T-helper 17 cell (primary cell): ENCODE measurements around the gene GNA15. TPM values are rescaled to one million over a fixed set of nuclear protein-coding genes. Genes with fewer than 3 reads are reported as not detected.
"Not testable (repeated sequence)": the region's sequence is repeated elsewhere in the genome, so short reads cannot be mapped to it uniquely, and the experiment has no call there.

Source experiments
- ATAC-seq: fragments of 150-1000 bp; cut with Tn5 transposase; 2 replicates; pipeline ENCODE4 v1.10.0; 2021; ENCODE audit warnings: mild to moderate bottlenecking, moderate library complexity
- DNase-seq, 3 donors: peaks; one replicate each; pipeline versions ENCODE4 v3.0.0 to v3.0.0-alpha.2; 2020 to 2021
- H3K9me3 ChIP-seq: one replicate; pipeline ENCODE4 v1.7.0; 2013; ENCODE audit warnings: low read length, mild to moderate bottlenecking; ENCODE audit not compliant: control insufficient read depth, poor library complexity, severe bottlenecking
- H3K27ac Mint-ChIP-seq: one replicate; pipeline ENCODE4 v1.8.0; 2022; ENCODE audit warnings: mild to moderate bottlenecking, moderate library complexity, mixed read lengths
- H3K27me3 Mint-ChIP-seq: one replicate; pipeline ENCODE4 v1.8.0; 2022; ENCODE audit warnings: mixed read lengths
- H3K36me3 Mint-ChIP-seq: one replicate; pipeline ENCODE4 v1.8.0; 2022; ENCODE audit warnings: low read depth, mixed read lengths
- H3K4me1 Mint-ChIP-seq: one replicate; pipeline ENCODE4 v1.8.0; 2022; ENCODE audit warnings: mild to moderate bottlenecking, mixed read lengths
- H3K4me3 Mint-ChIP-seq: one replicate; pipeline ENCODE4 v1.8.0; 2022; ENCODE audit warnings: mild to moderate bottlenecking, moderate library complexity, mixed read lengths
- total RNA-seq, 4 donors: library from RNA in 2 of 4; stranded (reverse) in 2 of 4; gene quantifications; one replicate each; pipeline ENCODE4 v1.2.3 and lab custom pipeline; 2022 to 2026

GNA15 gene
- total RNA-seq, 2 donors from 2014 or later, result 28.7 to 54.1 TPM

DNA sequence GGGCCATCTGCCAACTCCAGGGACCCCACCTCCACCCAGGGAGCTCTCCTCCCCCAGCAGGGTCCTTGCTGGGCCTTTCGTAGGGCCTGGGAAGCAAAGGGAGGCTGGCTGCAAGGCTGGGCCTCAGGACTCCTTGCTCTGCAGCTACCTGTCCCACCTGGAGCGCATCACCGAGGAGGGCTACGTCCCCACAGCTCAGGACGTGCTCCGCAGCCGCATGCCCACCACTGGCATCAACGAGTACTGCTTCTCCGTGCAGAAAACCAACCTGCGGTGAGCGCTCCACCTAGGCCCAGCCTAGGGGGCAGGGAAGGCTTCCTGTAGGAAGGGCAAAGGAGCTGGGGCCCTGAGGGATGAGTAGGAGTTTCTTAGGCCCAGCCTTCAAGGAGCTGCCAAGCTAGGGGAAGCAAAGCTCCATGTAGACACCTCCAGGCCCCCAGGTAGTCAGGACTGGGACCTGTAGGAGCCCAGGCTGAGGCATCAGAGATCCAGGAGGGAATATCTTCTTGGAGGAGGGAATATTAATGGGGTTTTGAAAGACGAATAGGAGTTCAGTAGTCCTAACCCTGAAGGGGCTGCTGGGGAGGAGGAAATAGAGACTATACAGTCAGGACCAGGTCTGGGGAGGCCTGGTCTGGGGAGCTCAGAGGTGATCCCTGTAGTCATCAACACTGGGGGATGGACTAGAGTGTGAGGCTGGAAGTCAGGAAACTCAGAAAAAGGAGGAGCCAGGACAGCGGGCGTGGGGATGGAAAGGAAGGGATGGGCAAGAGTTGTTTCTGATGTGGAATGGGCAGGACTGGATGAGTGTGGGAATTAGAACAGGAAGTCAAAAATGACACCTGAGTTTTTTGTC lies 16.0 kb downstream of the GNA15 start:
- Mint-ChIP-seq H3K4me1 (peaks cover 14% of the 10 kb centered on the region), H3K4me3 (no peak overlapping the region), H3K27ac (no peak overlapping the region), H3K27me3 (no peaks in the 10 kb centered on the region), H3K36me3 (peaks cover 10% of the 10 kb centered on the region)
- no peak for DNase-seq
- H3K9me3 ChIP-seq, result no peaks in the 10 kb centered on the region
- ATAC-seq, result no peak

GRCh38 chr19:3152419-3152780 lies 16.6 kb downstream of the GNA15 start:
- no peak for DNase-seq
- no peak overlapping the region for H3K4me3 Mint-ChIP-seq
- no peak for ATAC-seq
- H3K4me1 Mint-ChIP-seq, result peaks cover 12% of the 10 kb centered on the region
- H3K27ac Mint-ChIP-seq, result no peak overlapping the region
- no peaks in the 10 kb centered on the region for H3K9me3 ChIP-seq
- no peaks in the 10 kb centered on the region for H3K27me3 Mint-ChIP-seq
- H3K36me3 Mint-ChIP-seq, result peaks cover 10% of the 10 kb centered on the region

GRCh38 chr19:3153286-3154230 lies 17.7 kb downstream of the GNA15 start:
- no peak for DNase-seq
- Mint-ChIP-seq H3K27me3 (no peaks in the 10 kb centered on the region), H3K36me3 (peaks cover 10% of the 10 kb centered on the region), H3K4me1 (peaks cover 12% of the 10 kb centered on the region), H3K4me3 (no peak overlapping the region), H3K27ac (no peak overlapping the region)
- ATAC-seq, result no peak
- H3K9me3 ChIP-seq, result no peaks in the 10 kb centered on the region

DNA sequence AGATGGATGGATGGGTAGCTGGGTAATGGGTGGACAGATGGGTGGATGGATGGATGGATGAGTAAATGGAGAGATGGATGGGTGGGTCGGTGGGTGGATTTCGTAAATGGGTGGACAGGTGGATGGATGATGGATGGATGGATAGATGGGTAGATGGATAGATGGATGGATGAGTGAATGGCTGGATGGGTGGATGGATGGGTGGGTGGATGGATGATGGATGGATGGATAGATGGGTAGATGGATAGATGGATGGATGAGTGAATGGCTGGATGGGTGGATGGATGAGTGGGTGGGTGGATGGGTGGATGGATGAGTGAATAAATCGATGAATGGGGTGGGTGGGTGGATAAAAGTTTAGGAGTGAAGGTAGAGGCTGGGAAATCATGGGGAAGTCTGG lies 18.6 kb downstream of the GNA15 start:
- DNase-seq, H3K27ac Mint-ChIP-seq, H3K27me3 Mint-ChIP-seq, H3K9me3 ChIP-seq, H3K36me3 Mint-ChIP-seq, H3K4me3 Mint-ChIP-seq, ATAC-seq: not testable (repeated sequence)
- peaks cover 12% of the 10 kb centered on the region for H3K4me1 Mint-ChIP-seq

DNA sequence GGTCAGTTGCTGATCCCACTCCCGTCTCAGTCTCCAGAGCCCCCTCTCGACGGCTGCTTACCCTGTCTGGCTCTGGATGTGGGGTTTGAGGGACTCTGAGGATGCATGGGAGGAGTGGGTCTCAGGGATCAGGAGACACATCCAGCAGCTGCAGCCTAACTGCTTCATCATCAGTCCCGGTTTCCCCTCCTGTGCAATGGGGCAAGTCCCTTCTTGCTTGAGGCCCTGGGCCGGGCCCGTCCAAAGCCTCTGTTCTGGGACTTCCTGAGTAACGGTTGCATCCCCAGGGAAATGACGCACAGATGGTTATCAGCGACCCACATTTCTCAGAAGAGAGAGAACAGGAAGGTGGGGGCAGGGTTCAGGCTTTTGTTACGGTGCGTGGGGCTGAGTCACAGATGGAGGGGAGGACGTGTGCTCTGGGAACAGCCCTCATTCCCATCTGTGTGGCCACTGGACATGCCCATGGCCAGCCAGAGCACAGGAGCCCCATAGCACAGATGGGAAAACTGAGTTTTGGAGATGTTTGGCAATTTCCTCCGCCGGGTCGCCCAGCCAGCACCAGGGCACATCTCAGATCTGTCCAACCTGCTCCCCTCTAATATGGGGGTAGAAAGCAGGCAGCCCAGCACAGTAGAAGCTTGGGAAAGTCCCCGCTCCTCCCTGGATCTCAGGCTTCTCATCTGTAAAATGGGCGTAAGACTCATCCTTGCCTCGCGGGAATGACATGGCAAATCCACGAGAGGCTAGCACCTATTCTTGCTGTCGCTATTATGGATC lies 19.3 kb downstream of the GNA15 start:
- DNase-seq, result peak; percentile 69 to 82 (median 74)
- no peak overlapping the region for H3K27ac Mint-ChIP-seq
- no peak overlapping the region for H3K4me3 Mint-ChIP-seq

GRCh38 chr19:3157096-3157845 lies 21.4 kb downstream of the GNA15 start:
- Mint-ChIP-seq H3K27ac (peak overlapping the region; percentile 79), H3K4me3 (no peak overlapping the region), H3K27me3 (no peaks in the 10 kb centered on the region), H3K4me1 (peaks cover 12% of the 10 kb centered on the region), H3K36me3 (peaks cover 7% of the 10 kb centered on the region)
- no peak for DNase-seq
- no peaks in the 10 kb centered on the region for H3K9me3 ChIP-seq
- no peak for ATAC-seq

More for the DNA sequence above, 19.3 kb downstream of the GNA15 start:
- H3K36me3 Mint-ChIP-seq, result peaks cover 5% of the 10 kb centered on the region
- H3K9me3 ChIP-seq, result no peaks in the 10 kb centered on the region
- H3K4me1 Mint-ChIP-seq, result peaks cover 8% of the 10 kb centered on the region
- H3K27me3 Mint-ChIP-seq, result no peaks in the 10 kb centered on the region
- peak; percentile 95 for ATAC-seq

DNA sequence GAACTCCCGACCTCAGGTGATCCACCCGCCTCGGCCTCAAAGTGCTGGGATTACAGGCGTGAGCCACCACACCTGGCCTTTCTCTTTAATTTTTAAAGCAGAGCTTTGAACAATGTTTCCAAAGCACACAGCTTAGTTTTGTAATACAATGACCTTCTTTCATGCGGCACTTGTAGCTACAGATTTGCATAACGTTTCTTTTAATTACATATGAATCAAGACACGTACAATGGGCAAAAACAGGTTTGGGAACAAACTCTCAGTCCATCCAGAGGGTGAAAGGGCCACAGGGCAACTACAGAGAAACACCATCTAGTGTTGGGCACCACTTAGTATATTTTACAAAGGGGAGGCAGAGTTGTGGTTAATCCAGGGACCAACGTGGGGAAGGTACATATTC lies 23.7 kb downstream of the GNA15 start:
- peak overlapping the region; percentile 79 for H3K27ac Mint-ChIP-seq
- H3K4me1 Mint-ChIP-seq, result peaks cover 19% of the 10 kb centered on the region
- ATAC-seq (no peak), DNase-seq (no peak)
- H3K27me3 Mint-ChIP-seq, result no peaks in the 10 kb centered on the region
- peaks cover 7% of the 10 kb centered on the region for H3K36me3 Mint-ChIP-seq
- H3K9me3 ChIP-seq, result no peaks in the 10 kb centered on the region
- H3K4me3 Mint-ChIP-seq, result peak overlapping the region; percentile 31

DNA sequence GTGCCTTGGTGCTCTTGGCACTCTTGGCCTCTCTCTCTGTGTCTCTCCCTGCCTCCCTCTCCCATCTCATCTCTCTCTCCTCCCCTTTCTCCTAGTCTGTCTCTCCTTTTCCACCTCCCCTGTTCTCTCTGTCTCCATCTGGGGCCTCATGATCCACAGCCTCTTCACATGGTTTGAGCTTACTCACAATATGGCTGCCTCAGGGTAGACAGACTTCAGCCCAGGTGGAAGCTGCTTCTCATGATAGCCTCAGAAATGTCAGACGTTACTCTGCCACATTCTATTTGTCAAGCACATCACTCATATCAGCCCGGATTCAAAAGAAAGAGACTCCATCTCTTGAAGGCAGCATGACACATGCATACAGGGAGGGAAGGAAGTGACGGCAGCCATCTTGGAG lies 24.4 kb downstream of the GNA15 start:
- Mint-ChIP-seq H3K36me3 (peaks cover 5% of the 10 kb centered on the region), H3K4me3 (no peak overlapping the region), H3K4me1 (peaks cover 19% of the 10 kb centered on the region), H3K27ac (peak overlapping the region; percentile 54), H3K27me3 (no peaks in the 10 kb centered on the region)
- no peak for DNase-seq
- H3K9me3 ChIP-seq, result no peaks in the 10 kb centered on the region
- ATAC-seq, result no peak

DNA sequence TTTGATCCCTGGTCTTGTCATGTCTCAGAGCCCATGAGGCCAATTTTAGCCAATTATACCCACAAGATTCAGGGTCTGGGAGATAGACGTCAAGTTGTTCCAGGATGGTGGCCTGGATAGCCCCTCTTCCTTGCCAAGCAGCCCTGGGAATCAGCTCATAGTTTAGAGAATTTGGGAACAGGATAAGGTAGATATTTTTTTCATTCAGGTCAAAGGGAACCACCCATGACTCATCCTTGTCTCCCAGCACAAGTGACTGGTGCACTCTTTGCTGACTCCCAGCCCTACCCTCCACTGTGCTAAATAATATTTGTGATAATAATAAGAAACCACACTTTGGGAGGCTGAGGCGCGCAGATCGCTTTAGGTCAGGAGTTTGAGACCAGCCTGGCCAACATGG lies 25.6 kb downstream of the GNA15 start:
- Mint-ChIP-seq H3K4me3 (no peak overlapping the region), H3K27me3 (no peaks in the 10 kb centered on the region), H3K36me3 (peaks cover 4% of the 10 kb centered on the region), H3K4me1 (peaks cover 16% of the 10 kb centered on the region), H3K27ac (peak overlapping the region; percentile 54)
- no peaks in the 10 kb centered on the region for H3K9me3 ChIP-seq
- ATAC-seq (no peak), DNase-seq (no peak)

DNA sequence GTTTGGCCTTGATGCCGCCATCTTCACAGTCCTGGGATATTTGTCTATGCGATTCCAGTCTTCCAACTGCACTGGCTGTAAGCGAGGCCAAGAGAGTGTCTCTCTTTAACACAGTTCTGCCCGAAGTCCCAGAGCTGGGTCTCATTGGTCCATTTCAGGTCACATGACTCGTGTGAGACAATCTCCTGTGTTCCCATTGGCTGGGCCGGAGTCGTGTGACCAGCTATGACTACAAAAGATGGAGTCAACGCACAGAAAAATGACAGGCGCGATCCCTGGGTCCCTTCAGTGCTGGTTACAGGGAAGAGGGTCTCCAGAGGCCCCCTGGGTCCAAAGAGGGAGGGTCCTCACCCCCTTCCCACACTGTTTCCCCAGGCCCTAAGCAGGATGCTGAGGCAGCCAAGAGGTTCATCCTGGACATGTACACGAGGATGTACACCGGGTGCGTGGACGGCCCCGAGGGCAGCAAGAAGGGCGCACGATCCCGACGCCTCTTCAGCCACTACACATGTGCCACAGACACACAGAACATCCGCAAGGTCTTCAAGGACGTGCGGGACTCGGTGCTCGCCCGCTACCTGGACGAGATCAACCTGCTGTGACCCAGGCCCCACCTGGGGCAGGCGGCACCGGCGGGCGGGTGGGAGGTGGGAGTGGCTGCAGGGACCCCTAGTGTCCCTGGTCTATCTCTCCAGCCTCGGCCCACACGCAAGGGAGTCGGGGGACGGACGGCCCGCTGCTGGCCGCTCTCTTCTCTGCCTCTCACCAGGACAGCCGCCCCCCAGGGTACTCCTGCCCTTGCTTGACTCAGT lies 26.8 kb downstream of the GNA15 start:
- Mint-ChIP-seq H3K27ac (peak overlapping the region; percentile 76), H3K4me3 (no peak overlapping the region), H3K4me1 (peaks cover 16% of the 10 kb centered on the region), H3K36me3 (peaks cover 4% of the 10 kb centered on the region), H3K27me3 (no peaks in the 10 kb centered on the region)
- no peak for DNase-seq
- peak; percentile 10 for ATAC-seq
- no peaks in the 10 kb centered on the region for H3K9me3 ChIP-seq

DNA sequence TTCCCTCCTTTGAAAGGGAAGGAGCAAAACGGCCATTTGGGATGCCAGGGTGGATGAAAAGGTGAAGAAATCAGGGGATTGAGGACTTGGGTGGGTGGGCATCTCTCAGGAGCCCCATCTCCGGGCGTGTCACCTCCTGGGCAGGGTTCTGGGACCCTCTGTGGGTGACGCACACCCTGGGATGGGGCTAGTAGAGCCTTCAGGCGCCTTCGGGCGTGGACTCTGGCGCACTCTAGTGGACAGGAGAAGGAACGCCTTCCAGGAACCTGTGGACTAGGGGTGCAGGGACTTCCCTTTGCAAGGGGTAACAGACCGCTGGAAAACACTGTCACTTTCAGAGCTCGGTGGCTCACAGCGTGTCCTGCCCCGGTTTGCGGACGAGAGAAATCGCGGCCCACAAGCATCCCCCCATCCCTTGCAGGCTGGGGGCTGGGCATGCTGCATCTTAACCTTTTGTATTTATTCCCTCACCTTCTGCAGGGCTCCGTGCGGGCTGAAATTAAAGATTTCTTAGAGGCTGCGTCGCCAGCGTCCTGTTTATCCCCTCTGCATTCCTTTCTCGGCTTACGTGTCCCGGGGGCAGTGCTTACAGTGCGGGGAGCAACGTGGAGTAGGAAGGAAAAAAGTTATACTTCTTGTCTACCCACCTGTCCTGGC lies 27.5 kb downstream of the GNA15 start:
- Mint-ChIP-seq H3K27me3 (no peaks in the 10 kb centered on the region), H3K4me3 (no peak overlapping the region), H3K36me3 (peaks cover 4% of the 10 kb centered on the region), H3K4me1 (peaks cover 18% of the 10 kb centered on the region), H3K27ac (peak overlapping the region; percentile 76)
- DNase-seq, result peak; percentile 52 to 60 (median 54)
- peak; percentile 80 for ATAC-seq
- H3K9me3 ChIP-seq, result no peaks in the 10 kb centered on the region
